LNCaP clone FGC (cell line): ENCODE measurements around the gene FLOT1.

Experiments used
- DNase-seq: peaks from one replicate; pipeline ENCODE4 v3.0.0-alpha.2; 2011; ENCODE audit warnings: low read depth
- H3K4me3 ChIP-seq: 2 replicates; pipeline ENCODE4 v1.5.1; 2011; ENCODE audit warnings: mild to moderate bottlenecking, low read depth, low read length, control low read depth
- TF ChIP-seq, protein P1 (sequence below): IDR thresholded peaks from 2 replicates; pipeline ENCODE4 v1.5.1; 2012; ENCODE audit warnings: mild to moderate bottlenecking; ENCODE audit not compliant: control insufficient read depth, insufficient read depth; ENCODE audit errors: extremely low read depth

FLOT1 gene

DNA sequence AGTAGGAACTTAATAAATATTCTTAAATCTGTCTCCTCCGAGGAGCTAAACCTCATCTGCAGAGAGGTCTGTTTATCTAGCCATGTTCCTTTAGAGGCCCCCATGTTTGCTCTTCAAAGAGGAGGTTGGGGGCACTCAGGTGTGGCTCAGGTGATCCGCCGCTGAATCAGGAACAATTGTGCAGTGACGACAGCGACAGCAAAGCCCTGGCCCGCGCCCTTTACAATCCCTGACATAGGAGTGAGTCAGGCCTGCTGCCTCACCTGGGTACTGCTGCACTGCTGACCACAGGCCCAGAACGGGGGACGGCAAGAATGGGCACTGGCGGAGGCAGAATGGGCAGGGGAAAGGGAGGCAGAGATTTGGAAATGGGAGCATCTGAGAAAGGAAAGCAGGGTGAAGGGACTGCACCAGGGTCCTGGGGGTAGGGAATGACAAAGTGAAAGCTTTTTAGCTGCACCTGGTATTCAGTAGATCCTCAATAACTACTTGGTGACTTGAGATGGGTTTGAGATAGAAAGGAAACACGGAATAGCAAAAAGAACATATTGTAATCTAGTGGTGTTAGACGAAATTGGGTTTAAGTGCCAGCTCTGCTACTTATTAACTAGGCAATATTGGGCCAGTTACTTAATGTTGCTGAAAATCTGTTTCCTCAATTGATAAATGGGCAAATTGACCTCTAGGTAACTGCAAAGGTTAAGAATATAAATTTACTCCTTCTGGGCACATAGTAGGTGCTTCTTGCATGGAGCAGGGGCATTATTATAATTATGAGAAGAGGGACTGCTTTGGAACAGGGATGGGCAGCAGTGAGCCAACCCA, 7.3 kb upstream of the FLOT1 start:
- H3K4me3 ChIP-seq, result no peak overlapping the region
- DNase-seq, result no peak
- TF ChIP-seq, protein P1, sequence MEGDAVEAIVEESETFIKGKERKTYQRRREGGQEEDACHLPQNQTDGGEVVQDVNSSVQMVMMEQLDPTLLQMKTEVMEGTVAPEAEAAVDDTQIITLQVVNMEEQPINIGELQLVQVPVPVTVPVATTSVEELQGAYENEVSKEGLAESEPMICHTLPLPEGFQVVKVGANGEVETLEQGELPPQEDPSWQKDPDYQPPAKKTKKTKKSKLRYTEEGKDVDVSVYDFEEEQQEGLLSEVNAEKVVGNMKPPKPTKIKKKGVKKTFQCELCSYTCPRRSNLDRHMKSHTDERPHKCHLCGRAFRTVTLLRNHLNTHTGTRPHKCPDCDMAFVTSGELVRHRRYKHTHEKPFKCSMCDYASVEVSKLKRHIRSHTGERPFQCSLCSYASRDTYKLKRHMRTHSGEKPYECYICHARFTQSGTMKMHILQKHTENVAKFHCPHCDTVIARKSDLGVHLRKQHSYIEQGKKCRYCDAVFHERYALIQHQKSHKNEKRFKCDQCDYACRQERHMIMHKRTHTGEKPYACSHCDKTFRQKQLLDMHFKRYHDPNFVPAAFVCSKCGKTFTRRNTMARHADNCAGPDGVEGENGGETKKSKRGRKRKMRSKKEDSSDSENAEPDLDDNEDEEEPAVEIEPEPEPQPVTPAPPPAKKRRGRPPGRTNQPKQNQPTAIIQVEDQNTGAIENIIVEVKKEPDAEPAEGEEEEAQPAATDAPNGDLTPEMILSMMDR, result no peak

DNA sequence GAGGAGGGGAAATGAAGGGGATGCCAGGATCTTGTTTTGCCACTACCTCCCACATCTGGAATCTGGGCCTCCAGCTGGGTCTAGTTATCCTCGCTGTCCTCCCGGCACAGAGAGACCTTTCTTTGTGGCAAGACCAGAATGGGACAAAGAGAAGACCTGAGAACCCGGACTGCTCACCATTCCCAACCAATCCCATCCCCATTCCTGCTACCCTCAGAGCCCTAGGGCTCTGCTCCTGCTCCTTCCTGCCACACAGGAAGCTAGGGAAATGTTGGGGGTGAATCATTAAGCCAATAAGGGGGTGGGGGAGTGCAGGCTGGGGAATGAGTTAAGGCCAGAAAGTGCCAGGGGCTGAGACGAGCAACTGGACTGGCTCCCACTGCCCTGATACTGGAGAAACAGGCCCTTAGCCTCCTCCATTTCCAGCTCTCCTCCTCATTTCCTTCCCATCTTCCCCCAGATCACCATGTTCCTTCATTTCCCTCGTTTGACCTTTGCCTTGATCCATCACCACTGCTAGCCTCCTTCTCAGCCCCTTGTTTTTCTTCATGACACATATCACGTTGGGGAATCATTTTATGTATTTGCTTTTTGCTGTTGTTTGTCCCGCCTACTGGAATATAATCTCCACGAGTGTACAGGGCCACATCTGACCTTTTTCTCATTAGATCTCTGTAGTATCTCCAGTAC, 6.5 kb upstream of the FLOT1 start:
- no peak overlapping the region for H3K4me3 ChIP-seq
- TF ChIP-seq, protein P1, result no peak
- no peak for DNase-seq

DNA sequence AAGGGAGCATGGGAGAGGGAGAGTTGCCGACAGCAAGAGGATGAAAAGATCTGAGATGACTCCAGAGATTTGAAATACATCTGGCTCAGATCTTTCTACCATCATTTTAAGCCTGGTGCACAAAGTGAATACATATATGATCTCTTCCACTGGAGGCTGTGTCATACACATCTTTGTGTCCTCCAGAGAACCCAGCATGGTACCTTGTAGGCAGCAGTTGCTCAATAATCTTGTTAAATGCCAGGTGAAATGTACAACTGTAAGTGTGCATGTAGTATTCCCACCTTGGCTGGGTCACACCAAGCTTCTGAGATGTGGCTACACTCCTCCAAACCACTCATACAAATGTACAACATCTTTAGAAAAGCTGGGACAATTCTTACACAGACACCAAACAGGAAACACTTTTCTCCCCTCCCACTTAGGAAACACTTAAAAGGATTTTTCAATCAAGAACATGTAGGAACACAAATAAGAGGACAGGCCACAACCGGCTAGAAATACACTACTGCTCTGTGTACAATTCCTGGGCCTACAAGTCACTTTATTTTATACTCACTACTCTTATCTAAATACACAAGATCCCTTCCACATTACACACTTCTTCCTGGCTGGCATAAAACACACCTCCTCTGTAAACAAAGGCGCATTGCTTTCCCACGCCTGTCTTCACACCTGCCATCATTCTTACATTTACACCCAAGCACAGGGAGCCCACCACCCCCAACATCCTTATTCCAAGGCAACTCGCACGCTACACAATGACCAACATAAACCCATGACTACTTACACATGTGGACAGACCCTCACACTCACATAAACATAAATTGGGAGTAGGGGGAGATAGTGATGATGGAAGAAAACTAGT, 5.6 kb upstream of the FLOT1 start:
- DNase-seq, result peak; percentile 41
- TF ChIP-seq, protein P1, result no peak
- no peak overlapping the region for H3K4me3 ChIP-seq

DNA sequence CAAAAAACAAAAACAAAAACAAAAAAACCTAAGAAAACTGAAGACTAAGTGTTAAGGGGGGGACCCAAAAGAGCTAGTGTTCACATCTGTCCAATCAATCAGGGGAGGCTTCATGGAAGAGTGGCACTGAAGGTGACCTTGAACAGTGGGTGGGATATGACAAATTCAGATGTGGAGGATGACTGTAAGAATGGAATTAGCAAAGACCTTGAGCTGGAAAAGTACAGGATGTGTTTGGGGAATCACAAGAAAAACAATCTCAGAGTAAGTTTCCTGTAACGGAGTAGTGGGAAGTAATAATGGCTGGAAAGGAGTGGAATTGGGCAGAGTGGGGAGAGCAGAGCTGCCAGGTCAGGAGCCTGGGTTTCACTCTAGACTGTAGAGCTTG, 4.8 kb upstream of the FLOT1 start:
- H3K4me3 ChIP-seq, result no peak overlapping the region
- TF ChIP-seq, protein P1, result no peak
- no peak for DNase-seq

DNA sequence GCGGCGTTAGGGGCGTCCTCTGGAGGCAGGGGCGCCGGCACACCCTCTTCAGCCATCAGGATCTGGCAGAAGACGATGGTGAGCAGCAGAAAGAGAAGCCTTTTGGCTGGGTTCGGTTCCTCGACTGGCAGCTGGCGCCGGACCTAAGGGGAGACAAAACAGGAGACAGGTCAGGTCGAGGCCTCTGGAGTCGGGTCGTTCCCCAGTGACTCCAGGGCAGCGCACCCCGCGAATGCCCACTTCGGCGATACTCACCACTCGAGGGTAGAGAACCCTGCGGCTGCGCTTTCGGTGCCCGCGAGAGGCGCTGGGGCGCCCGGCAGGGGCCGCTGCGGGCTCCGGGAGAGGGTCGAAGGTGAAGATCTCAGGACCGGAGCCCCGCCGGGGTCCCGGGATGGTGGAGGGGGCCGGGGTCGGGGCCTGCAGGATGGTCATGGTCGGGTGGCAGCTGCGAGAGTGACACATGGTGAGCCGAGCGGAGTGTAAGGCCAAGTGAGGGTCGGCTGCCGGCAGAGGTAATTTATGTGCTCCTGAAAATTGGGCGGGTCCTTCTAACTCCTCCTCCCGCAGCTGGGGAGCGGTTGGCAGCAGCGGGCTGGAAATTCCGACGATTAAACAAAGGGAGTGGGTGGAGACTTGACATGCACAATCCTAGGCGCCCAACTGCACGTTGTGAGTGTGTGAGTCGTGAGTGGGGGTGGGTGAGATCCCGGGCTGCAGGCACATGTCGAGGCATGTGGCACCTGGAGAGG, 1.7 kb upstream of the FLOT1 start, which contains the start of gene IER3:
Gene IER3, minus strand, starts transcription at position 494 of the 752 bp plus-strand sequence. Its CDS starts 29 bp downstream, at position 465.
- H3K4me3 ChIP-seq, result peak within 1 kb of the TSS; percentile 97
- TF ChIP-seq, protein P1, result no peak
- no peak for DNase-seq
